Large intestine (tissue), 1 donor: Measurements from ENCODE around the gene RETNLB. TPM values are rescaled to one million over a fixed set of nuclear protein-coding genes. Genes with fewer than 3 reads are reported as not detected.

Experiments
- polyA plus RNA-seq: library from polyadenylated mRNA; unstranded; fragments of 120-200 nt; gene quantifications from one replicate; pipeline ENCODE4 v1.2.1, GENCODE V29; 2013

Gene RETNLB
- polyA plus RNA-seq, 1 donor = not detected

Other genes with a start within 250 kb of the RETNLB start
- gene MYH15, start 246.8 kb downstream of the RETNLB start, polyA plus RNA-seq = 1.0 TPM
- 9.3 TPM for gene CIP2A, start 168.0 kb downstream of the RETNLB start, polyA plus RNA-seq
- gene DZIP3, start 167.7 kb downstream of the RETNLB start, polyA plus RNA-seq = 13.9 TPM
- gene TRAT1, start 65.4 kb upstream of the RETNLB start, polyA plus RNA-seq = 1.2 TPM
- not detected for gene GUCA1C, start 196.5 kb upstream of the RETNLB start, polyA plus RNA-seq